Measurements from ENCODE around the gene CARS1.

Gene CARS1

DNA sequence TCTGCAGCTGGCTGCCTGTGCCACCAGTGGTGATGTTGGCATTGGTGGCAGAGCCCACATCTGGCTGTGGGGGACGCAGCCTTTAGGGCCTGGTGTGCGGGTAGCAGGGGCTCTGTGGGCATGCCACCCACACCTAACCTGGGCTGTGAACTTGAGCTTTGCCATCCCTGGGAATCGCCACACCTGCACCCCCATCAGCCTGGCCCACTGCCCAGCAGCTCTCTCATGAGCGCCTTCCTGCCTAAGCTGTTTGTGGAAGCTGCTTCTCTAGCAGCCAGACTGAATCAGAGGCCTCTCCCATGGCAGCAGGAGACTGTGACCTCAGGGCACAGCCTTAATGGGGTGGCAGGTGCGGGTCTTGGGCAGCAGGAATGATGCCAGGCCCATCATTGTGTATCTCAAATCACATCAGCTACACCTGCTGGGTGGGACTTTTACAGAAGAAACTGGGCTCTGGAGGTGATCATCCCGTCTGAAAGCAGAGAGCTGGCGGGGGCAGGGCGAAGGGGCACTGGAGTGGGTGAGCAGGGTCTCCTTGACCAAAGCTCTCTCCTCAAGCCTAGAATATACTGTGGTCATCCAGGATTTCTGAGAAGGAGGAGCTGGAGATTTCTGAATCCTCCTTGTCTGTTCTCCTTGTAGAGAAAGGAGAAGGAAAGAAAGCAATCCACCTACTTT, 17.8 kb upstream of the CARS1 start:
- no peak for TF ChIP-seq TAF1 (IDR thresholded peaks at IDR 0.05; ENCODE audit: borderline replicate concordance, insufficient read depth, low read length)
- TF ChIP-seq, protein P1, sequence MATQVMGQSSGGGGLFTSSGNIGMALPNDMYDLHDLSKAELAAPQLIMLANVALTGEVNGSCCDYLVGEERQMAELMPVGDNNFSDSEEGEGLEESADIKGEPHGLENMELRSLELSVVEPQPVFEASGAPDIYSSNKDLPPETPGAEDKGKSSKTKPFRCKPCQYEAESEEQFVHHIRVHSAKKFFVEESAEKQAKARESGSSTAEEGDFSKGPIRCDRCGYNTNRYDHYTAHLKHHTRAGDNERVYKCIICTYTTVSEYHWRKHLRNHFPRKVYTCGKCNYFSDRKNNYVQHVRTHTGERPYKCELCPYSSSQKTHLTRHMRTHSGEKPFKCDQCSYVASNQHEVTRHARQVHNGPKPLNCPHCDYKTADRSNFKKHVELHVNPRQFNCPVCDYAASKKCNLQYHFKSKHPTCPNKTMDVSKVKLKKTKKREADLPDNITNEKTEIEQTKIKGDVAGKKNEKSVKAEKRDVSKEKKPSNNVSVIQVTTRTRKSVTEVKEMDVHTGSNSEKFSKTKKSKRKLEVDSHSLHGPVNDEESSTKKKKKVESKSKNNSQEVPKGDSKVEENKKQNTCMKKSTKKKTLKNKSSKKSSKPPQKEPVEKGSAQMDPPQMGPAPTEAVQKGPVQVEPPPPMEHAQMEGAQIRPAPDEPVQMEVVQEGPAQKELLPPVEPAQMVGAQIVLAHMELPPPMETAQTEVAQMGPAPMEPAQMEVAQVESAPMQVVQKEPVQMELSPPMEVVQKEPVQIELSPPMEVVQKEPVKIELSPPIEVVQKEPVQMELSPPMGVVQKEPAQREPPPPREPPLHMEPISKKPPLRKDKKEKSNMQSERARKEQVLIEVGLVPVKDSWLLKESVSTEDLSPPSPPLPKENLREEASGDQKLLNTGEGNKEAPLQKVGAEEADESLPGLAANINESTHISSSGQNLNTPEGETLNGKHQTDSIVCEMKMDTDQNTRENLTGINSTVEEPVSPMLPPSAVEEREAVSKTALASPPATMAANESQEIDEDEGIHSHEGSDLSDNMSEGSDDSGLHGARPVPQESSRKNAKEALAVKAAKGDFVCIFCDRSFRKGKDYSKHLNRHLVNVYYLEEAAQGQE (IDR thresholded peaks at IDR 0.05; ENCODE audit: insufficient read depth in 1 of 2, low read depth in 2 of 2, low read length in 2 of 2): no peak
- TF ChIP-seq FOXP2 (optimal IDR thresholded peaks at IDR 0.05; ENCODE audit: borderline replicate concordance, extremely low read depth, extremely low read length, insufficient read depth): no peak
- no peak for TF ChIP-seq POLR2AphosphoS5 (IDR thresholded peaks at IDR 0.05; ENCODE audit: low read depth, low read length)
- TF ChIP-seq SIN3A (IDR thresholded peaks at IDR 0.05; ENCODE audit: borderline replicate concordance, insufficient read depth, low read length): no peak

DNA sequence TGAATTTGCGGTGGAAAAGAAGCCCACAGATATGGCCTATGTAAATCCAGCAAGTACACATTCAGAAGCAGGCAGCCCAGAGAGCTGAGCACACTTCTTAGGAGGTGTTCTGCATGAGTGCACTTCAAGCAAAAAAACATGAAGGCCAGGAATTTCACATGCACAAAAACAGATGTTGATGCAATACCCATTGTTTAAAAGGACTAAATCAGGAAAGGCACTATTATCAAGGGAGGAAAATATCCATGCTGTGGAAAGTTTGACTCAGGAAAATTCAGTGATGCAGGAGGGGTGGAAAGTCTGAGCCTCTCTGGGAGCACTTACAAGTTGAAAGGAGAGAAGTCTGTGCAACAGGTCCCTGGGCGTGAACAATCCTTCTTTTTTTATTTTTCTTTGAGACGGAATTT, 15.8 kb upstream of the CARS1 start:
- TF ChIP-seq FOXP2 (optimal IDR thresholded peaks at IDR 0.05; ENCODE audit: borderline replicate concordance, extremely low read depth, extremely low read length, insufficient read depth) (no peak), TAF1 (IDR thresholded peaks at IDR 0.05; ENCODE audit: borderline replicate concordance, insufficient read depth, low read length) (no peak), POLR2AphosphoS5 (IDR thresholded peaks at IDR 0.05; ENCODE audit: low read depth, low read length) (no peak), SIN3A (IDR thresholded peaks at IDR 0.05; ENCODE audit: borderline replicate concordance, insufficient read depth, low read length) (no peak)
- TF ChIP-seq, protein P1 (IDR thresholded peaks at IDR 0.05; ENCODE audit: insufficient read depth in 1 of 2, low read depth in 2 of 2, low read length in 2 of 2): no peak

DNA sequence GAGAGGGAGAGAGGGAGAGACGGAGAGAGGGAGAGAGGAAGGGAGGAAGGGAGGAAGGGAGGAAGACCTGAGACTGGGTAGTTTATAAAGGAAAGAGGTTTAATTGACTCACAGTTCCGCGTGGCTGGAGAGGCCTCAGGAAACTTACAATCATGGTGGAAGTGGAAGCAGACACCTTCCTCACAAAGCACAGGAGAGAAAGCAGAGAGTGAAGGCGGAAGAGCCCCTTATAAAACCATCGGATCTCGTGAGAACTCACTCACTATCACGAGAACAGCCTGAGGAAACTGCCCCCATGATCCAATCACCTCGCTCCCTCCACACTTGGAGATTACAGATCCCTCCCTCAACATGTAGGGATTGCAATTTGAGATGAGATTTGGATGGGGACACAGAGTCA, 12.2 kb upstream of the CARS1 start:
- TF ChIP-seq FOXP2 (optimal IDR thresholded peaks at IDR 0.05; ENCODE audit: borderline replicate concordance, extremely low read depth, extremely low read length, insufficient read depth) (no peak), POLR2AphosphoS5 (IDR thresholded peaks at IDR 0.05; ENCODE audit: low read depth, low read length) (no peak), SIN3A (IDR thresholded peaks at IDR 0.05; ENCODE audit: borderline replicate concordance, insufficient read depth, low read length) (no peak), TAF1 (IDR thresholded peaks at IDR 0.05; ENCODE audit: borderline replicate concordance, insufficient read depth, low read length) (no peak)
- TF ChIP-seq, protein P1 (IDR thresholded peaks at IDR 0.05; ENCODE audit: insufficient read depth in 1 of 2, low read depth in 2 of 2, low read length in 2 of 2): no peak

DNA sequence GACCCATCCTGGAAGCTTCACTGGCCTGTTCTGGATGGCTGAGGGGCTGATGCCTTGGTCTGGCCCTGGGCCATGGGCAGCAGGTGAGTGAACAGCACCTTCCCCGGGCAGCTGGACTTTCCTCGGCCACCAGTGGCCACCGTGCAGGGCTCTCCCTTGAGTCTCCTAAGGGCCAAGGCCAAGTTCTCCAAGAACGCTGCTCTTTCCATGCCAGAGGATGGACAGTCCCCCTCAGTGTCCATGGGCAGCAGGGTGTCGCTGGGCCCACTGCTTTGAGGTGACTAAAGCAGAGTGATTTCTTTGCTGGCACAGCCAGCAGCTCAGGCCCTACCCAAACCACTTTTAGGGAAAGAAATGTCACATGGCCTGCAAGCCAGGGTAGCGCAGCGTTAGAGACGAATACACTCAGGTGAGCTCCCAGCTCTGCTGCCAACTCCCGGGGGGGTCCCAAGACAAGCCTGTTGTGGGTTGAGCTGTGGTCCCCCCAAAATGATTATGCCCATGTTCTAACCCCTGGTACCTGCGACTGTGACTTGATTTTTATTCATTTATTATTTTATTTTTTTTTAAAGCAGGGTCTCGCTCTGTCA, 3.3 kb upstream of the CARS1 start:
- TF ChIP-seq SIN3A (IDR thresholded peaks at IDR 0.05; ENCODE audit: borderline replicate concordance, insufficient read depth, low read length) (no peak), TAF1 (IDR thresholded peaks at IDR 0.05; ENCODE audit: borderline replicate concordance, insufficient read depth, low read length) (no peak), FOXP2 (optimal IDR thresholded peaks at IDR 0.05; ENCODE audit: borderline replicate concordance, extremely low read depth, extremely low read length, insufficient read depth) (no peak), POLR2AphosphoS5 (IDR thresholded peaks at IDR 0.05; ENCODE audit: low read depth, low read length) (no peak)
- TF ChIP-seq, protein P1 (IDR thresholded peaks at IDR 0.05; ENCODE audit: insufficient read depth in 1 of 2, low read depth in 2 of 2, low read length in 2 of 2): no peak
